Testis (tissue), 5 donors: ENCODE measurements around the gene ANKRD60. TPM values are rescaled to one million over a fixed set of nuclear protein-coding genes. Genes with fewer than 3 reads are reported as not detected.

Experiments
- DNase-seq: peaks from one replicate; pipeline ENCODE4 v3.0.0-alpha.2; 2019
- H3K27ac ChIP-seq, 2 donors: fragments of 200-600 bp; sonication (generic); one replicate each; pipeline ENCODE4 v1.5.1; 2019
- H3K27me3 ChIP-seq: fragments of 200-600 bp; sonication (generic); one replicate; pipeline ENCODE4 v1.5.1; 2019
- H3K36me3 ChIP-seq: fragments of 200-600 bp; sonication (generic); one replicate; pipeline ENCODE4 v1.5.1; 2017; ENCODE audit warnings: low read depth; ENCODE audit errors: missing control alignments
- H3K4me1 ChIP-seq: fragments of 200-600 bp; sonication (generic); one replicate; pipeline ENCODE4 v1.5.1; 2019
- H3K4me3 ChIP-seq, 2 donors: fragments of 200-600 bp; sonication (generic); one replicate each; pipeline ENCODE4 v1.5.1; 2017 to 2019
- H3K9me3 ChIP-seq: fragments of 200-600 bp; sonication (generic); one replicate; pipeline ENCODE4 v1.5.1; 2017
- POLR2A ChIP-seq: fragments of 450-650 bp; IDR thresholded peaks from one replicate; pipeline ENCODE4 v1.6.1; 2017; ENCODE audit warnings: antibody characterized with exemption, mild to moderate bottlenecking, moderate library complexity
- WGBS, 2 donors: methylation state at CpG; one replicate each; pipeline ENCODE4 v1.1.5; 2018; 5-methylcytosine and 5-hydroxymethylcytosine counted together
- intact Hi-C: fragments of 100-400 bp; cut with DNase I; formaldehyde crosslinking; loops from one replicate; pipeline ENCODE4 v1.15.1; 2023; ENCODE audit warnings: low total_unique reads
- long read RNA-seq, 2 donors: transcript quantifications; one replicate each; lab custom pipeline, GENCODE V29; 2026
- polyA plus RNA-seq: library from polyadenylated mRNA; stranded (reverse); fragments of 350-450 nt; fragmentation: Illumina TruSeq; extraction: RNeasy Lipid Tissue Mini Kit (QIAGEN cat#74804); gene quantifications from one replicate; pipeline ENCODE4 v1.2.3, GENCODE V29; 2014; ENCODE audit warnings: low read depth, low replicate concordance; ENCODE audit not compliant: insufficient read depth
- total RNA-seq, 2 donors: library from RNA; depleted of rRNA; stranded (reverse); fragments of >200 nt; gene quantifications; one replicate each; pipeline ENCODE4 v1.2.3, GENCODE V29; 2016
- TF ChIP-seq, protein P1 (sequence below), 3 experiments: fragments of 450-650 bp in 2 of 3; fragments of 200-600 bp in 1 of 3; sonication (generic) in 1 of 3; IDR thresholded peaks; one replicate each; pipeline ENCODE4 v1.5.1; 2016 to 2019; ENCODE audit warnings: antibody characterized with exemption in 3 of 3, mild to moderate bottlenecking in 2 of 3, moderate library complexity in 1 of 3

Gene ANKRD60, protein sequence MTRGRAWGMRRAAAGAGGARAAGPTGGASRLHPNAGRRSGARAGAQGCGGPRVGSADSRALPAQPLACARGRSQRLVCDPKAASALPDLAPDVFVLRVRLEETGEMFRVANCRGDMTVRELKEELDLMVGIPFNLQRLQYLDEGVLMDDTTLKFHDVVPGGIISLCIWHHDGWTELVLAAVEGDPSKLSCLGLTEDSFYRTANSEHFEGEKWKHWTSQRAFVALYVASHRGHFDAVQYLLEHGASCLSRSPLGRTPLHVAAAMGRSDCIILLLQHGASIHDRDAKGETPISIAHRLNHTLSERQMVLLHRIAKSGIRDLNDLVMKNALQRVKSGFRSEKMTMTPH
- total RNA-seq (1 to 10 TPM; 3.0 to 8.0 TPM), polyA plus RNA-seq (7.7 TPM)
- long read RNA-seq, donor 1 = 0 reads
- long read RNA-seq, donor 2 = 0 reads

DNA sequence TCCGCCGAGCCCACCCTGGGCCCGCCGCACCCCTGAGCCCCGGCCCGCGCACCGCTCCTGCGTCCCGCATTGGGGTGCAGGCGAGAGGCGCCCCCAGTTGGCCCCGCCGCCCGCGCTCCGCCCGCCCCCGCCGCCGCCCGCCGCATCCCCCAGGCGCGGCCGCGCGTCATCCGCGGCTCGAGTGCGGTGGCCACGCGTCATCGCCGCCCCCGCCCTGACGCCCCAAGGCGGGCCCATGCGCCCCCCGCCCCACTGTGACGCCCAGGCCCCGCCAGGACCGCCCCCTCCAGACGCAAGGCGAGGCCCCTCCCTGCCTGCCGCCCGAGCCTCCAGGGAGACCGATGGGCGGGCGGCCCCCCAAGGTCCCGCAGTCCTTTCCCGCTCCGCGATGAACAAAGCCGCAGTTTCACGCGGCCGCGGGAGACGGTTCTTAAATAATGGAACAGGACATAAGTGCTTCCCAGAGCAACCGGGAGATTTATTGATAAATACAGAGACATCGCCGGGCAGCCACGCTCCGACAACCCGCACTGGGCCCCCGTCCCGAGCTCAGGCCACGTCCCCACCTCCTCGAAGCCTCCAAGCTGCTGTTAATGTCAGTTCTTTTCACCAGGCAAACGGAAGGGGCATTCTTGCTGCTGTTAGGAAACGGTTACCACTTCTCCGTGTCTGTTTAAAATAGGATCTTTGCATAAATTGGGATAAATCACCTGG lies at the start of gene ANKRD60:
TSS of gene ANKRD60 (minus strand) at position 170 of the 714 bp plus-strand sequence. CDS start at position 170, 0 bp downstream.
- Histone ChIP-seq H3K4me1 (no peaks in the 10 kb centered on the region), H3K4me3 (peak within 1 kb of the TSS; percentile 18 to 24), H3K36me3 (no peaks in the 10 kb centered on the region), H3K27ac (no peak within 1 kb of the TSS), H3K9me3 (no peaks in the 10 kb centered on the region), H3K27me3 (no peaks in the 10 kb centered on the region)
- TF ChIP-seq POLR2A = no peak
- TF ChIP-seq, protein P1, sequence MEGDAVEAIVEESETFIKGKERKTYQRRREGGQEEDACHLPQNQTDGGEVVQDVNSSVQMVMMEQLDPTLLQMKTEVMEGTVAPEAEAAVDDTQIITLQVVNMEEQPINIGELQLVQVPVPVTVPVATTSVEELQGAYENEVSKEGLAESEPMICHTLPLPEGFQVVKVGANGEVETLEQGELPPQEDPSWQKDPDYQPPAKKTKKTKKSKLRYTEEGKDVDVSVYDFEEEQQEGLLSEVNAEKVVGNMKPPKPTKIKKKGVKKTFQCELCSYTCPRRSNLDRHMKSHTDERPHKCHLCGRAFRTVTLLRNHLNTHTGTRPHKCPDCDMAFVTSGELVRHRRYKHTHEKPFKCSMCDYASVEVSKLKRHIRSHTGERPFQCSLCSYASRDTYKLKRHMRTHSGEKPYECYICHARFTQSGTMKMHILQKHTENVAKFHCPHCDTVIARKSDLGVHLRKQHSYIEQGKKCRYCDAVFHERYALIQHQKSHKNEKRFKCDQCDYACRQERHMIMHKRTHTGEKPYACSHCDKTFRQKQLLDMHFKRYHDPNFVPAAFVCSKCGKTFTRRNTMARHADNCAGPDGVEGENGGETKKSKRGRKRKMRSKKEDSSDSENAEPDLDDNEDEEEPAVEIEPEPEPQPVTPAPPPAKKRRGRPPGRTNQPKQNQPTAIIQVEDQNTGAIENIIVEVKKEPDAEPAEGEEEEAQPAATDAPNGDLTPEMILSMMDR (IDR thresholded peaks at IDR 0.05) = no peak
- WGBS, 2 donors = 22 to 23% methylated on average over 24 to 29 of the region's 74 CpGs
- DNase-seq = peak; percentile 23
- intact Hi-C loops = no loop called here

DNA sequence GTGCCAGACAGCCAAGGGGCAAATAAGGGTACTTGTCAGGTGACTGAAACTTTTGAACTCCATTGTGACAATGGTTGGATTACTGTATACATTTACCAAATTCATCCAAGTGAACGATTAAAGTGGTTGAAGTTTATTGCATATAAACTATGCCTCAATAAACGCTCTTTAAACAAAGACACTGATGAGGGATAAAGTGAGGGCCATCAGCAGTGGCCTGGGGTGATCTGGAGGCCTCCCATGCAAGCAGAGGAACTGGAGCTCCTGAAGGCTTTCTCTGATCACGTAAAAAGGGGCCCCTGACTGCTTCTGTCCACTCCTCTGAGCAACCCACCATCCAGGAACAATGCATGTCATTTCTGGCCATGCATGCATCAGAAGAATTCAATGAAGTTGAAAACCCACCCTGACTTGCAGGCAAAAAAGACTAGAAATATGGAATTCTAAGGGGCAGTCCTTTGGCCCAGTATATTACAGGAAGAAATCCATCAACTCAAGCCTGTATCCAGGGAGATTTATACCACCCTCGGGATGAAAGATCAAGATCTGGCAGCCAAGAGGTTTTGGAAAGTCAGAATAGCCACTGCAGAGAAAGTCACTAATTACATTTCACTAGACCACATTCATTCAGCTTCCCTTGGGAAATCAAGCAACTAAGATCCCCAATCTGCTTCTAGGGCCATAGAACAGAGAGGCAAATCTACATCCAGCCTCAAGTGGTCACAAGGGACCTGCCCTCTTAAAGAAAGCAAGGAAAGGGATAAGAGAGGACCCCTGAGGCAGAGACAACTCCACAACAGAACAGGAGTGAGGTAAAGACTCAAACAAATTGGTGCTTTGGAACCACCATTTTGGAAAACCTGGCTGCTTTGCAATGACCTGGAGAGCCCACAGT lies 49.4 kb upstream of the ANKRD60 start:
- Histone ChIP-seq H3K4me3 (no peak overlapping the region), H3K27me3 (no peaks in the 10 kb centered on the region), H3K36me3 (no peaks in the 10 kb centered on the region), H3K9me3 (no peaks in the 10 kb centered on the region), H3K4me1 (no peaks in the 10 kb centered on the region), H3K27ac (no peak overlapping the region)
- no peak for TF ChIP-seq POLR2A
- intact Hi-C loops = no loop called here
- no peak for DNase-seq
- 84 to 85% methylated on average over 4 of the region's 4 CpGs for WGBS, 2 donors

DNA sequence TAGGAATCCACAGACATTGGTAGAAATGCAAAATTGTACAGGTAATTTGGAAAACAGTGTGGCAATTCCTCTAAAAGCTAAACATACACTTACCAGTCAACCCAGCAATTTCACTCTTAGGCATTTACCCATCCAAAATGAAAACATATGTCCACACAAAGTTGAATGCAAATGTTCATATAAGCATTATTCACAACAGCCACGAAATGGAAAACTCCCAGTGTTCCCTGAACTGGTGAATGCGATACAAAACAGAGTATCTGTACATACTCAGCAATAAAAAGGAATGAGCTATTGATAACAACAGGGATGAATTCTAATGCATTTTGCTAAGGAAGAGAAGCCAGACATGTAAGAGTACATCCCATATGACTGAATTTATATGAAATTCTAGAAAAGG lies 48.7 kb upstream of the ANKRD60 start:
- H3K36me3 ChIP-seq = no peaks in the 10 kb centered on the region
- H3K27me3 ChIP-seq = no peaks in the 10 kb centered on the region
- H3K4me1 ChIP-seq = no peaks in the 10 kb centered on the region
- intact Hi-C loops = no loop called here
- no peak for TF ChIP-seq POLR2A
- TF ChIP-seq, protein P1 (IDR thresholded peaks at IDR 0.05) = no peak
- 89 to 91% methylated on average over 2 of the region's 2 CpGs for WGBS, 2 donors
- no peak for DNase-seq
- no peak overlapping the region for H3K27ac ChIP-seq
- H3K9me3 ChIP-seq = no peaks in the 10 kb centered on the region
- no peak overlapping the region for H3K4me3 ChIP-seq

DNA sequence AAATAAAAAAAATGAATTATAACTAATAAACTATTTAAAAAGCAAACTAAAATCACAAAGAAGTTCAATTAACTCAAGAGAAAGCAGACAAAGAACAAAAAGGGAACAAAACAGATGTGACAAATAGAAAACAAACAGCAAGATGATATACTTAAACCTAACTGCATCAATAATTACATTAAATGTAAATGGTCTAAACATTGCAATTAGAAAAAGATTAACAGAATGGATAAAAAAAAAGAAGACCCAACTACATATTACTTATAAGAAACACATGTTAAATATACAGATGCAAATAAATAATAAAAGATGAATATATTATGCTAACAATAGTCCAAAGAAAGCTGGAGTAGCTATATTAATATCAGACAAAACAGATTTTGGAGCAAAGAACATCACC lies 45.9 kb upstream of the ANKRD60 start:
- no peak overlapping the region for H3K27ac ChIP-seq
- no peak for TF ChIP-seq POLR2A
- TF ChIP-seq, protein P1 (IDR thresholded peaks at IDR 0.05) = no peak
- H3K9me3 ChIP-seq = no peaks in the 10 kb centered on the region
- intact Hi-C loops = no loop called here
- no peaks in the 10 kb centered on the region for H3K36me3 ChIP-seq
- no peak for DNase-seq
- H3K4me3 ChIP-seq = no peak overlapping the region
- H3K4me1 ChIP-seq = no peaks in the 10 kb centered on the region
- no peaks in the 10 kb centered on the region for H3K27me3 ChIP-seq
